HG03066 (cell line): ENCODE data around the gene IGF2R.

Source experiments
- ATAC-seq: cut with Tn5 transposase; IDR thresholded peaks from one replicate; pipeline ENCODE4 v1.9.1; 2021; ENCODE audit warnings: low read depth; ENCODE audit not compliant: unreplicated experiment

The IGF2R gene

GRCh38 chr6:160022101-160022500 lies 53.2 kb downstream of the IGF2R start:
- ATAC-seq = no peak

GRCh38 chr6:160022793-160023192 lies 53.9 kb downstream of the IGF2R start:
- ATAC-seq = no peak

- ATAC-seq = no peak
Measured at GRCh38 chr6:160024152-160024551, 55.3 kb downstream of the IGF2R start.

GRCh38 chr6:160027076-160027475 lies 58.2 kb downstream of the IGF2R start:
- no peak for ATAC-seq

- ATAC-seq = no peak
Measured at GRCh38 chr6:160027931-160028330, 59.0 kb downstream of the IGF2R start.

- ATAC-seq = no peak
Measured at GRCh38 chr6:160028487-160029275, 59.8 kb downstream of the IGF2R start.

- ATAC-seq = no peak
Measured at GRCh38 chr6:160029525-160029924, 60.6 kb downstream of the IGF2R start.

- ATAC-seq = no peak
Measured at GRCh38 chr6:160030103-160030502, 61.2 kb downstream of the IGF2R start.

GRCh38 chr6:160031442-160031841 lies 62.6 kb downstream of the IGF2R start:
- ATAC-seq = no peak

- ATAC-seq = no peak
Measured at GRCh38 chr6:160031871-160032270, 63.0 kb downstream of the IGF2R start.

- ATAC-seq = no peak
Measured at GRCh38 chr6:160032538-160032937, 63.7 kb downstream of the IGF2R start.

GRCh38 chr6:160034036-160034930 lies 65.4 kb downstream of the IGF2R start:
- no peak for ATAC-seq

- no peak for ATAC-seq
Measured at GRCh38 chr6:160035241-160035640, 66.4 kb downstream of the IGF2R start.

GRCh38 chr6:160035693-160036330 lies 66.9 kb downstream of the IGF2R start:
- ATAC-seq = no peak

GRCh38 chr6:160036331-160036695 lies 67.4 kb downstream of the IGF2R start:
- ATAC-seq = no peak

GRCh38 chr6:160036790-160037206 lies 67.9 kb downstream of the IGF2R start:
- ATAC-seq = no peak

- ATAC-seq = no peak
Measured at GRCh38 chr6:160038479-160038878, 69.6 kb downstream of the IGF2R start.

- ATAC-seq = no peak
Measured at GRCh38 chr6:160039441-160039840, 70.6 kb downstream of the IGF2R start.

GRCh38 chr6:160040055-160040454 lies 71.2 kb downstream of the IGF2R start:
- ATAC-seq = no peak

GRCh38 chr6:160040527-160041264 lies 71.8 kb downstream of the IGF2R start:
- ATAC-seq = no peak

- ATAC-seq = no peak
Measured at GRCh38 chr6:160041608-160042007, 72.7 kb downstream of the IGF2R start.
